Dedifferentiated amniotic fluid mesenchymal stem cell (primary cell): ENCODE data around the gene CFAP410.
A peak's percentile ranks its signal among the peaks of the same experiment; 100 is the strongest.

Source experiments
- DNase-seq: peaks from one replicate; pipeline ENCODE4 v3.0.0-alpha.2; 2016; ENCODE audit errors: extremely low spot score

Gene CFAP410

DNA sequence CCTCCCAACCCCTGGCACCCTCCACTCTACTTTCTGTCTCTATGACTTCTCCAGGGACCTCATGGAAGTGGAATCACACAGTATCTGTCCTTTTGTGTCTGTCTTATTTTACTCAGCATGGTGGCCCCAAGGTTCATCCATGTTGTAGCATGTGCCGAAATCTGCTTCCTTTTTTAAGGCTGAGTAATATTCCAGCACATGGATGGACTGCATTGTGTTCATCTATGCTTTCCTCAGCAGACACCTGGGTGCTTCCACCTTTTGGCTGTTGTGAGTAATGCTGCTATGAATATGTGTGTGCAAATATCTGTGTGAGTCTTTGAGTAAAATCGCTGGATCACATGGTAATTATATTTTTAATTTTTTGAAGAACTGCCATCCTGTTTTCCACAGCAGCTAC lies 40.9 kb downstream of the CFAP410 start:
- no peak for DNase-seq

DNA sequence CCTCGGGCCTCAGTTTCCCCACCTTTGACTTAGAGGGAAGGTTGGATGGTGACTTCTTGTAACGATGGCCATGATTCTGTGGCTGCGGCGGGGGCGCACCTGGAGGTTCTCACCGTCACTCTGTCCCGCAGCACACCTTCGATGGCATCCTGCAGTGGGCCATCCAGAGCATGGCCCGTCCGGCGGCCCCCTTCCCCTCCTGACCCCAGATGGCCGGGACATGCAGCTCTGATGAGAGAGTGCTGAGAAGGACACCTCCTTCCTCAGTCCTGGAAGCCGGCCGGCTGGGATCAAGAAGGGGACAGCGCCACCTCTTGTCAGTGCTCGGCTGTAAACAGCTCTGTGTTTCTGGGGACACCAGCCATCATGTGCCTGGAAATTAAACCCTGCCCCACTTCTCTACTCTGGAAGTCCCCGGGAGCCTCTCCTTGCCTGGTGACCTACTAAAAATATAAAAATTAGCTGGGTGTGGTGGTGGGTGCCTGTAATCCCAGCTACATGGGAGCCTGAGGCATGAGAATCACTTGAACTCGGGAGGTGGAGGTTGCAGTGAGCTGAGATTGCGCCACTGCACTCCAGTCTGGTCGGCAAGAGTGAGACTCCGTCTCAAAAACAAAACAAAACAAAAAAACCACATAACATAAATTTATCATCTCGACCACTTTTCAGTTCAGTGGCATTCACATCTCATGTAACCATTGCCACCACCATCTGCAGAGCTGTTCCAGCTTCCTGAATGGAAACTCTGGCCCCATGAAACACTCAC lies 41.5 kb downstream of the CFAP410 start:
- DNase-seq, result peak; percentile 76

DNA sequence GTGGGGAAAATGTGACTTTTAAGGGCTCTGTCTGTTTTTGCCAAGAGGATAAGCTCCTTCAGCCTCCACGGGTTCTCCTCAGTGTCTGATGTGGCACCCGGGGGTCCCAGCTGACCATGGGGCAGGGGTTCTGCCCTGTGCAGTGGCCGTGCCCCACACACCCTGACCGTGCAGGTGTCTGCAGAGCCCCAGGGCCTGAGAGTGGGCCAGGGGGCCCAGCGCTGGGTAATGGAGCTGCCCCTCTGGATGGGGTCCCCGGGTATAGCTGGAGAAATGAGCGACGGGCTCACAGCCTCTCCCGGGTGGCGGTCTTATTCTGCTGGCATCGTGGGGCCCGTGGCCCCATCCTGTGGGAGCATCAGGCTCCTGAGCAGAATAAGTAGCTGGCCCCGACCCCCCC lies 42.3 kb downstream of the CFAP410 start:
- DNase-seq, result no peak

DNA sequence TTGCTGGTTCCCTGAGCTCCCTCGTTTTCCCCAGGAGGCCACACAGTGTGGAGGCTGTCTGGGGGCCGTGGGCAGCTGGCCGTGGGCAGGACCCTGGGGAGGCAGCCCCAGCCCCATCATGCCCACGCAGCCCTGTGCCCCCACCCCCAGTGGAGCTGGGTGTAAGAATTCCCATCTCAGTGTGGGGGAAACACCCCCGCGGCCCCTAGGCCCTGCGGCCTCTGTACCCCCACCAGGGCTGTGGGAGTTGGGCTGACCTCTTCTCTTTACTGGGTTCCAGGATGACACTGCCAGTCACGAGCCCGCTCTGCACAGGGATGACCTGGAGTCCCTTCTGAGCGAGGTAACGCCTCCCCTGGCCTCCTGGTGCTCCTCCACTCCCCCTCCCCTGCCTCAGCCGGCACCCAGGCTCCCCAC lies 43.1 kb downstream of the CFAP410 start:
- no peak for DNase-seq

DNA sequence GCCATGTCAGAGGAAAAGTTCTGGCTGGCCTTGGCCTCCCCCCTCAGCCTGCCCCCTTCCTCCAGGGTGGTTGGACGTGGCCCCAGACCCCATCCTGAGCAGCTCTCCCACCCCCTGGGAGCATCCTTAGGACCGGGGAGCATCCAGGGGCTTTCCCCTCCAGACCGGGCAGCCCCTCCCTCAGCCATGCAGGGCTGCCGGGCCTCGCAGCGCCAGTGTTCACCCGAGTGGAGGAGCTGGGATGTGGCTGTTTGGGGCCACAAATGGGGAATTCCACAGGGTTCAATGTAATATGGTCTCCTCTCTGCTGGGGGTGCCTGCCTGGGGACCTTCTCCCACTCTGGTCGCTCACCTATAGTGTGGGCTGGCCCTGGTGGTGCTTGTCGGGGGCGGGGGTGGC lies 43.5 kb downstream of the CFAP410 start:
- DNase-seq, result no peak

DNA sequence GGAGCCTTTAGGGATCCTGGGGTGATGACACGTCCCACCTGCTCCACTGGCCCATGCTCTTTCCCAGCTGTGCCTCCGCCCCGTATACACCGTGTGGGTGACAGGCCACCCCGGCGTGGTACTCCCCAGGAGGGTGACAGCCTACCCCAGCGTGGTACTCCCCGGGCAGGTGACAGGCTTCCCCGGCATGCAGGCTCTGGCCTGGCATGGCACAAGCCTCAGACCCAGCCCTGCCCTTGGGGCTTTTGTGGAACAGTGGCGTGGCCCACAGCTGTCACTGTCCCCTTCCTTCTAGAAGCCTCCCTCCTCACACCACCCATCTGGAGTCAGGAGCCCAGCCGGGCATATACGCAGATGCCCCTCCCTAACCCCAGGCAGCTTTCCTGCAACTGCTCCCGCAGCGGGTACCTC lies 44.0 kb downstream of the CFAP410 start:
- no peak for DNase-seq

DNA sequence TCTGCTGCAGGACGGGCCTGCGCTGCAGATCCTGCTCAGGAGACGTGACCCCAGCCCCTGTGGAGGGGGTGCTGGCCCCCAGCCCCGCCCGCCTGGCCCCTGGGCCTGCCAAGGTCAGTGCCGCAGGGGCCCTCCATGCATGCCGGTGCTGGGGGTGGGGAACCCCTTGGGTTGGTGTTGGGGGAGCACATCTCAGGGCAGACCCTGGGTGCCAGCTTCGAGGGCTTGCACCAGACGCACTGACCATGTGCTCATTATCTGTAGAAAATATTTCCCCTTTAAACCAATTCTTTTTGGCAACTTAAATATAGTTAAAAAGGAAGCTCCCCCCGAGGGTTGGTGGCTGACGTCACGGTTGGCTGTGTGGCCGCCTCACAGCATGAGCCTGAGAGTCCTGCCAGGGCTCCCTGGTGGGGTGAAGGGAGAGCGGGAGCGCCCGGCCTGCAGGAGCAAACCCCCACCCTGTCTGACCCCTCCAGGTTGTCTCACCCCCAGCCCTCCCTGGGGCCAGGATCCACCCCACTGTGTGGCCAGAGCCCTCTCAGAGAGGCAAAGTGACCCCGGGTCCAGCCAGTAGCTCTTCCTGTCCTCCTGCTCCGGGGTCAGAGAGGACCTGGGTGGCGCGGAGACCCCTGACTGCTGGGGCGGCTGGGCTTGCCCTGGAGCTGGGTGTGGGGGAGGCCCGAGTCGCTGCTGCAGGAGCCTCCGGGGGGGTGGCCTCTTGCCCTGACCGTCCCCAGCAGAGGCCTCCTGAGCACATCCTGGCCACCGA lies 44.6 kb downstream of the CFAP410 start:
- no peak for DNase-seq

DNA sequence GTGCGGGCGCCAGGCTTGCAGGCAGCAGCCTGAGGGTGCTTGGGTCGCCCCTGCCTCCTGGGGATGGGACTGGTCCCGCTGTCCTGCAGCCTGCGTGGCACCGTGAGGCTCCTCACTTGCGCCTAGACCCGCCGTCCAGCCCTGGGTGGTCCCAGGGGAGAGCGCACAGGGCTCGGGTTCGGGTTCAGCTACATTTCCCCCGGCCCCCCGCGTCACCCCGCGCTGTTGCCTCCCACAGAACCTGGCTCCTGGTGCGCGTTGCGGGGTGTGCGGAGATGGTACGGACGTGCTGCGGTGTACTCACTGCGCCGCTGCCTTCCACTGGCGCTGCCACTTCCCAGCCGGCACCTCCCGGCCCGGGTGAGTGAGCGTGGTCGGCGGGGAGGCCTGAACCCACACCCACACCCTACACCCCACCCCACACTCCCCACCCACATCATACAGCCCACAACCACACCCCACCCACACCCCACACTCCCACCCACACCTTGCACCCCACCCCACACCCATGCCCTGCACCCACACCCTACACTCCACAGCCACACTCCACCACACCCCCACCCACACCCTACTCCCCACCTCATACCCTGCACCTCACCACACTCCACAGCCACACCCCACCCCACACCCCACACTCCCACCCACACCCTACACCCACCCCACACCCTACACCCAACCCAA lies 45.5 kb downstream of the CFAP410 start:
- DNase-seq, result no peak

DNA sequence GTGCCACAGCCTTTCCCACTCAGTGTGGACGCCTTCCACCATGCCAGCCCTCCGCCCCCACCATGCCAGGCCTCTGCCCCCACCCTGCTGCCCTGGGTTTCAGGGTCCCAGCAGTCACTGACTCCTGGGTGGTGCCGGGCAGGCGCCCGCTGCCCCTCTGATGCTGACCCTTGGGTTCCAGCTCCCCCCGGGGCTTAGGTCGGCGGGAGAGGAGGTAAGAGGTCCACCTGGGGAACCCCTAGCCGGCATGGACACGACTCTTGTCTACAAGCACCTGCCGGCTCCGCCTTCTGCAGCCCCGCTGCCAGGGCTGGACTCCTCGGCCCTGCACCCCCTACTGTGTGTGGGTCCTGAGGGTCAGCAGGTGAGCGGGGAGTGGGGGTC lies 46.4 kb downstream of the CFAP410 start:
- DNase-seq, result no peak

DNA sequence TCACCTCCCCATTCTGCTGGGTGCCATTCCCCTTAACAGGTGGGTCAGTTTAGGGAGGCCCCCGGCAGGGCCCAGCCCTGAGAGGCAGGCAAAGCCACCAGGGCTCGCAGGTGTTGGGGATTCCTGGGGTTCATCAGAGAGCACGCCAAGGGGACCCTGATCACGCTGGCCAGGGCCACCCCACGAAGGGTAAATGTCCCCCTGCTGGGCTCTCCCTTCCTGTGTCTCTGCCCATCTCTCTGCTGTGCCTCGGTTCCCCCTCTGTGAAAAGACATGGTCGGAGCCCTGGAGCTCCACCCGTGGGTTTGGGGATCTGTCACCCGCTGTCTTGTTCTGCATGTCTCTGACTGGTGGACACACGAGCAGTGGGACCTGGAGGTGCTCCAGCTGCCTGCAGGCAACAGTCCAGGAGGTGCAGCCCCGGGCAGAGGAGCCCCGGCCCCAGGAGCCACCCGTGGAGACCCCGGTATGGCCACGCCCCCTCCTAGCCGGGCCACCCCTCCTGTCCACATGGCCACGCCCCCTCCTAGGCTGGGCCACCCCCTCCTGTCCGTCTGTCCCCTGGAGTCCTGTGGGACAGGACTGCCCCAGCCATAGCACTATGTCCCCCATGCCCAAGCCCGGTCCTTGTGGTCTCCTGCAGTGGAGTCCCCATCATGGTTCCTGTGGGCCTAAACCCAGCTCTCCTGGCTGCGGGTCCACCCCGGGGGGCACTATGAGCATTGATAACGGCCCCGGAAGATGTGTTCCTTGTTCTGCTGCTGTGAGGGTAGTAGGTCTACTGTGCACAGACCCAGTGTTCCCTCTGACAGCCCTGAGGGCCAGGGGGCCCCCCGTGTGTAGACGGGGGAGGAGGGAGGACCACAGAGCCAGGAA lies 47.0 kb downstream of the CFAP410 start:
- no peak for DNase-seq

DNA sequence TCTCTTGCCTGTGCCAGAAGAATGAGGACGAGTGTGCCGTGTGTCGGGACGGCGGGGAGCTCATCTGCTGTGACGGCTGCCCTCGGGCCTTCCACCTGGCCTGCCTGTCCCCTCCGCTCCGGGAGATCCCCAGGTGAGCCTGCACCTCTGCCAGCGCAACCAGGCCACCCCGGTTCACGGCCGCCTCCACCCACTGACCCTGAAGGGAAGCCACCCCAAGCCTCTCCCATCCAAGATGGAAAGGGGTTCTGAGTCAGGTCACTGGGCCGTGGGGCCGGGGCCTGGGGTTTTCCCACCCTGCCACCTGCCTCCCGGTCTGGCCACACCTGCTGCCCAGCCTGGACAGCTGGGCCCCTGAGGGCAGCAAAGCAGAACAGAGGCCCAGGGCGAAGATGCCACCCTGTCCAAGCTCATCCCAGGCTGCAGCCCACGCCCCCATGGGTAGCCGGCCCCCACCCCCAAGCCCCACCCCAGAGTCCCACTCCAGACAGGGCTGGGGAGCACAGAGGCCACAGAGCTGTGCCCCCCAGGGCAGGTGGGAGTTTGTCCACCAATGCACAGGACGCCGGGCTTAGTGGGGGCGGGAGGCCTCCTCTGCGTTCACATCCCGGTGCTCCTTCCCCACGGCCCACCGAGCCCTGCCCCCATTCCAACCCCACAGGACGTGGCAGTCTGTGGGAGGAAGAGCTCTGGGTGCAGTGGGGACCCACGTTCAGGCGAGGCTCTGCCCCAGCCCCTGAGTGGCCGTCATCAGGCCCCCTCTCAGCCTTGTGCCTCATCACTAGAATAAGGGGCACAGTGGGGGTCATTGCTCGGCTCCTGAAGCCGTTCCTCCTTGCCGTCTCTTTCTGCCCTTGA lies 47.9 kb downstream of the CFAP410 start:
- DNase-seq, result no peak

DNA sequence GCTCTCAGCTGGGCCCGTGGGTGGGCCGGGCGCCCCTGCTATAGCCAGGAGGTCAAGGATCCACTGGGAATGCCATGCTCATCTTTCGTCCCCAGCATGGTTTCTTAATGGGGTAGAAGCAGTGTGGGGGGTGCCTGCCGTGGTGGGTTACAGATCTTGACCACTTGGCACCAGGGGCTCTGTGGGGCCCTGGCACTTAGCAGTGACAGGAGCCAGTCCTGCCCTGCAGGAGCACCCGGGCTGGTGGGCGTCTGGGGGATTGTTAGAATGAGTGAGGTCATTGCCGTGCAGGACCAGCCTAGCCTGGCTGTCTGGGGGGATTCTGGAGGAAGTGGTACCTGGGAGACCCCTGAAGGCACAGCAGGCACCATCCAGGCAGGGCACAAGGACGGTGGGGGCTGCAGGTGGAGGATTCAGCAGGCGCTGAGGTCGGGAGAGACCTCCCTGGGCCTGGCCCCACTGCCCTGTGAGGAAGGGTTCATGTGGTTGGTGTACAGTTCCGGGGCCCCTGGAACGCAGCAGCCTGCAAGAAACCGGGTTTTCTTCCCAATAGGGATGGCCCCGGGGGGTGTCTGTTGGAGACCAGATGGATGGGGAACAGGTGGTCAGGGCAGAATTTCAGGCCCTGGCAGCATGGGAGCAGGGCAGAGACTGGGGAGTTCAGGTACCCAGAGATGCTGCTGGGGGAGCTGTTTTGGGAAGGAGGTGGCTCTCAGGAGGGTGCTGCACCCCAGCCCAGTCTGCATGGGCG lies 48.7 kb downstream of the CFAP410 start:
- no peak for DNase-seq

DNA sequence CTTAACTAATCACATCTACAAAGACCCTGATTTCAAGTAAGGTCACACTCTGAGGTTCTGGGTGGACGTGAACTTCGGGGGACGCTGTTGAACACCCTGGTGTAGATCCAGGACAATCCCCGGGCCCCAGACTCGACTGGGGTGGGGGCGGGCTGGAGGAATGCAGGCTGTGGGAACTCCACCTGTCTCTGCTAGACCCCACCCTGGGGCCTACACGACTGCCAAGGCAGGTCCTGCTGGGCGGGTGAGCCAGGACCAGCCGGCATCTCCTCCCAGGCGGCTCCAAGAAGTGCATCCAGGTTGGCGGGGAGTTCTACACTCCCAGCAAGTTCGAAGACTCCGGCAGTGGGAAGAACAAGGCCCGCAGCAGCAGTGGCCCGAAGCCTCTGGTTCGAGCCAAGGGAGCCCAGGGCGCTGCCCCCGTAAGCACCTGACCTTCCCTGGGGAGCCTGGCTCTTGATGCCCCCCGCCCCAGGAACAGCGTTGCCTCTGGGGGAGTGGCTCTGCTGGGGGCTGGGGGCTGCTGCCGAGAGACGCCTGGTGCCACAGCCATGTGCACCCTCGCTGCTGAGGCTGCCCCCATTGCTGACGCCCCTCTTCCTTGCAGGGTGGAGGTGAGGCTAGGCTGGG lies 49.7 kb downstream of the CFAP410 start:
- DNase-seq, result no peak

DNA sequence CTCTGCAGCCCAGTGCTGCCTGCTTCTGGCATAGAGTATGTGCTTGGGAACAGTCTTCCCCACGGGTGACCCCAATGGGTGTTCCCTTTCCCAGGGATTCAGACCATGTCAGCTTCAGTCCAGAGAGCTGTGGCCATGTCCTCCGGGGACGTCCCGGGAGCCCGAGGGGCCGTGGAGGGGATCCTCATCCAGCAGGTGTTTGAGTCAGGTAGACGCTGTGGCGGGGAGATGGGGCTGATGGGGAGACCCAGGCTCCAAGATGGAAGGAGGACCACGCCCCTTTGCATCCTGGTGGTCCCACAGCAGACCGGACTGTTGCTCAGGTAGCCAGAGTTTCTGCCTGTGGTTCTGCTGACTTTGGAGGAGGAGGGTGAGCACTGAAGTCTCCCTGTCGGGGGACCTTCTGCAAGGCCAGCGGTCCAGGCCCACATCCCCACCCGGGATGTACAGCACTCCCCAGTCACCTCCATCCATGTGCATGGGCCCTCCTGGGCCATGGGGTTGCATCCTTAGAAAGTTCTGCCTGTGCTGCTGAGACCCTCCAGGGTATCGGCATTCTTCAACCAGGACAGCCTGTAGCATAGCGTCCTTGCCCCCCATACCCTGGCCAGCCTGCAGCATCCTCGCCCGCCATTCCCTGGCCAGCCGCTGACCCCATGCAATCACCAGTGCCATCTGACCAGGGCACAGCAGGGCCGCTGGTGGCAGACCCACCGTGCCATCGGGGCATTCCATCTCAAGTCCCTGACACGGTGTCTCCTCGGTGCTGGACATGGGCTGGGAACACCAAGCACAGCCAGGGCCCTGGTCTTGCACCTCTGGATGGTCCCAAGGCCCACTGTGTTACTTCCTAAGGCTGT lies 50.7 kb downstream of the CFAP410 start:
- no peak for DNase-seq

DNA sequence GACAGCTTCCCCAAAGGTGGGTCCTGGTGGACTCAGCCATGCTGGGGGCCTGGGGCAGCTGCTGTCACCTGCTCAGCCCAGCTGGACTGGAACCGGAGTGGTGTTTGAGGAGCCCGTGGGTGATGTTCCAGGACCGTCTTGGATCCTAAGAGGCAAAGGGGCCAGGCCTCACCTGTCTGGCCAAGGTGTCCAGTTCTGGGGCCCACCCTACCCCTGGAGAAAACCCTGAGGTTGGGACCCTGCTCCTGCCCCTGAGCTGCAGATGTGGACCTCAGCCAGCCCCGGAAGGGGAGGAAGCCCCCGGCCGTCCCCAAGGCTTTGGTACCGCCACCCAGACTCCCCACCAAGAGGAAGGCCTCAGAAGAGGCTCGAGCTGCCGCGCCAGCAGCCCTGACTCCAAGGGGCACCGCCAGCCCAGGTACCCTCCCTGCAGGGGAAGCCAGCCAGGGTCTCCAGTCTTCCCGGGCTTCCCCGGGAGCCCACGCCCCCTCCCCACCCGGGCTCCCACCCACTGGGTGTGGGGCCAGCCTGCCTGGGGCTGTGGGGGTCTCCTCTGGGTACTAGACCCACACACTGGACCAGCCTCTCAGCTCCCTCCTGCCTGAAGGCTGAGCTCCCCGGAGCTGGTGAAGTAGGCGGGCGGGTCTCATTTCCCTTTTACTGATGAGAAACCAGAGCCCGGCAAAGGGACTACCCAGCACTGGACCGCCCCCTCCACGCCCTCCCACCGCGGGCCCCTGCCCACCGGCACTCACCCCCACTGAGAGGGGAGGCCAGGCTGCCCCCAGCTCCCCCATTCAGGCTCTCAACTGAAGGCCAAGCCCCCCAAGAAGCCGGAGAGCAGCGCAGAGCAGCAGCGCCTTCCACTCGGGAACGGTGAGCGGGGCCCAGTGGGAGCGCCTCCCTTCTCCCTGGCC lies 52.2 kb downstream of the CFAP410 start:
- no peak for DNase-seq

DNA sequence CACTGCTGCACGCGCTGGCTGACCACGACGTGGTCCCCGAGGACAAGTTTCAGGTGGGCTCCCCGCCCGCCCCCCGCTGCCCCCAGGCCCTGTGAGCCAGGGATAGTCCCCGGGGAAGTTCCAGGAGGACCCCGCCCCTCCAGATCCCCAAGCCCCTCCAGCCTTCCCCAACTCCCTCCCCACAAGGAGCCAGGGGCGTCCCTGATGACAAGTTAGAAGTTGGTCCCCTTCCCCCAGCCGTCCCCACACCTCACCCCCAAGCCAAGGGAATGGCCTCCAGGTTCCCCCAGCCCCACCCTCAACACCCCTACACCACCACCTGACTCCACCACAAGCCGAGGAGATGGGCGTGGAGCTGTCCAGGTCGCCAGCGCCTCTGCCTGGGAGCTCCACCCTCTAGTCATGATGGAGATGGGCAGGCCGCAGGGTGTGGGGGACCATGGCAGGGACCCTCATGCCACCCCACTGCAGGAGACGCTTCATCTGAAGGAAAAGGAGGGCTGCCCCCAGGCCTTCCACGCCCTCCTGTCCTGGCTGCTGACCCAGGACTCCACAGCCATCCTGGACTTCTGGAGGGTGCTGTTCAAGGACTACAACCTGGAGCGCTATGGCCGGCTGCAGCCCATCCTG lies 53.0 kb downstream of the CFAP410 start:
- DNase-seq, result no peak
